Ovary (tissue), 9 donors: ENCODE data around the gene CACNA1E. TPM values are rescaled to one million over a fixed set of nuclear protein-coding genes. Genes with fewer than 3 reads are reported as not detected.

Experiments
- DNase-seq, 5 donors: peaks; one replicate each; pipeline ENCODE4 v3.0.0-alpha.2; 2019 to 2020
- H3K27ac ChIP-seq, 2 donors: fragments of 200-600 bp; one replicate each; pipeline versions ENCODE4 v1.5.1 to v1.8.0; 2019 to 2022
- H3K27me3 ChIP-seq: fragments of 200-600 bp; one replicate; pipeline ENCODE4 v1.8.0; 2022
- H3K36me3 ChIP-seq: fragments of 200-600 bp; sonication (generic); one replicate; pipeline ENCODE4 v1.5.1; 2019
- H3K4me1 ChIP-seq: one replicate; pipeline ENCODE4 v1.8.1; 2013; ENCODE audit warnings: mild to moderate bottlenecking, moderate library complexity; ENCODE audit not compliant: insufficient read depth
- H3K4me3 ChIP-seq: fragments of 200-600 bp; sonication (generic); one replicate; pipeline ENCODE4 v1.5.1; 2017
- H3K9me3 ChIP-seq, 2 donors: fragments of 200-600 bp in 1 of 2; sonication (generic) in 1 of 2; one replicate each; pipeline versions ENCODE4 v1.5.1 to v1.8.1; 2013 to 2019; ENCODE audit warnings: mild to moderate bottlenecking in 1 of 2, moderate library complexity in 1 of 2
- EP300 ChIP-seq: sonication (generic); formaldehyde crosslinking; IDR thresholded peaks from one replicate; pipeline ENCODE4 v1.6.1; 2017; ENCODE audit warnings: antibody characterized with exemption
- POLR2A ChIP-seq: fragments of 450-650 bp; IDR thresholded peaks from one replicate; pipeline ENCODE4 v1.6.1; 2017; ENCODE audit warnings: antibody characterized with exemption, mild to moderate bottlenecking, moderate library complexity
- WGBS, 3 donors: extraction: QIAGEN DNeasy Blood & Tissue Kit in 1 of 3; methylation state at CpG; one replicate each; pipeline versions ENCODE4 v1.1.5 to v1.1.7; 2013 to 2017; 5-methylcytosine and 5-hydroxymethylcytosine counted together
- intact Hi-C, 4 donors: fragments of 100-400 bp; cut with DNase I; formaldehyde crosslinking; loops; one replicate each; pipeline versions ENCODE4 v1.11.0 to v1.15.1; 2022 to 2023
- polyA plus RNA-seq, 2 donors: library from polyadenylated mRNA; stranded (reverse); fragments of 200-250 nt in 1 of 2; fragments of 350-450 nt in 1 of 2; fragmentation: Illumina TruSeq in 1 of 2; extraction: RNeasy Lipid Tissue Mini Kit (QIAGEN cat#74804) in 1 of 2; gene quantifications; one replicate each; pipeline ENCODE4 v1.2.3, GENCODE V29; 2013 to 2014
- total RNA-seq, 7 donors: library from RNA; depleted of rRNA in 2 of 7; stranded (reverse); fragments of >200 nt in 2 of 7; fragmentation: NEBNext Ultra II Directional in 3 of 7; extraction: Animal tissue kit (Norgen Biotek cat#: 25700) in 3 of 7; gene quantifications; one replicate each; pipeline versions ENCODE4 v1.1.0 to v1.2.4, GENCODE V29; 2016 to 2023
- TF ChIP-seq, protein P1 (sequence below), 3 donors: fragments of 450-650 bp in 2 of 3; fragments of 200-600 bp in 1 of 3; IDR thresholded peaks; one replicate each; pipeline versions ENCODE4 v1.5.1 to v1.8.0; 2016 to 2022; ENCODE audit warnings: antibody characterized with exemption in 3 of 3, mild to moderate bottlenecking in 1 of 3
- donor health status: DM: no; HTN: no; CAD: no; lungs with moderate emphysema.
- donor health status: DM: no; HTN: no; CAD: no.
- donor health status: Bipolar disorder and iron deficiency.
- donor health status: DM: yes; HTN: yes; CAD: no.
- donor health status: DM: no; HTN: no; CAD: no.
- donor health status: DM: yes; HTN: yes; CAD: no.

Gene CACNA1E
- total and polyA plus RNA-seq, 9 donors, result 0.01 to 0.34 (median 0.10) TPM; not detected in 3

DNA sequence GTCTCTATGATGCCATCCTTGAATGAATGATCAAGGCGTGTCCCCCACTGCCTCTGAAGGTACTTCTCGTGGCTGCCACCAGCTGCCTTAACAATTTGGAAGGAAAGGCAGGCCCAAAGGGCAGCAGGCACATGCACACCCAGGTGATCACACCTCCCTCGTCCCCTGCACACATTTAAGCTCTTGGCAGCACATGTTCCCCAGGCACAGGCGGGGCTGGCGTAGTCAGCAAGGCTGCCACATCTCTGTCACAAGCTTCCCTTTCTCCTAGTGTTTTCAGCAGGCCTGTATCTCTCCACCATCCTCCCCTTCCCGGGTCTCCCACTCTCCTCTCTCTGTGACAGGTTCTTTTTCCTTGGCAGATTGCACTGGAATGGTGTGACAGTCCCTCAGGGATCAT lies 111.9 kb downstream of the CACNA1E start:
- WGBS, 3 donors, result 62 to 72% (median 63%) methylated on average over 6 of the region's 6 CpGs
- no peak for TF ChIP-seq POLR2A
- TF ChIP-seq, protein P1, sequence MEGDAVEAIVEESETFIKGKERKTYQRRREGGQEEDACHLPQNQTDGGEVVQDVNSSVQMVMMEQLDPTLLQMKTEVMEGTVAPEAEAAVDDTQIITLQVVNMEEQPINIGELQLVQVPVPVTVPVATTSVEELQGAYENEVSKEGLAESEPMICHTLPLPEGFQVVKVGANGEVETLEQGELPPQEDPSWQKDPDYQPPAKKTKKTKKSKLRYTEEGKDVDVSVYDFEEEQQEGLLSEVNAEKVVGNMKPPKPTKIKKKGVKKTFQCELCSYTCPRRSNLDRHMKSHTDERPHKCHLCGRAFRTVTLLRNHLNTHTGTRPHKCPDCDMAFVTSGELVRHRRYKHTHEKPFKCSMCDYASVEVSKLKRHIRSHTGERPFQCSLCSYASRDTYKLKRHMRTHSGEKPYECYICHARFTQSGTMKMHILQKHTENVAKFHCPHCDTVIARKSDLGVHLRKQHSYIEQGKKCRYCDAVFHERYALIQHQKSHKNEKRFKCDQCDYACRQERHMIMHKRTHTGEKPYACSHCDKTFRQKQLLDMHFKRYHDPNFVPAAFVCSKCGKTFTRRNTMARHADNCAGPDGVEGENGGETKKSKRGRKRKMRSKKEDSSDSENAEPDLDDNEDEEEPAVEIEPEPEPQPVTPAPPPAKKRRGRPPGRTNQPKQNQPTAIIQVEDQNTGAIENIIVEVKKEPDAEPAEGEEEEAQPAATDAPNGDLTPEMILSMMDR (IDR thresholded peaks at IDR 0.05), result no peak
- TF ChIP-seq EP300, result no peak
- Histone ChIP-seq H3K4me1 (no peaks in the 10 kb centered on the region), H3K36me3 (no peaks in the 10 kb centered on the region), H3K27me3 (no peaks in the 10 kb centered on the region), H3K9me3 (no peaks in the 10 kb centered on the region), H3K4me3 (no peak overlapping the region), H3K27ac (no peak overlapping the region)
- no peak for DNase-seq
- intact Hi-C loops, result no loop called here

DNA sequence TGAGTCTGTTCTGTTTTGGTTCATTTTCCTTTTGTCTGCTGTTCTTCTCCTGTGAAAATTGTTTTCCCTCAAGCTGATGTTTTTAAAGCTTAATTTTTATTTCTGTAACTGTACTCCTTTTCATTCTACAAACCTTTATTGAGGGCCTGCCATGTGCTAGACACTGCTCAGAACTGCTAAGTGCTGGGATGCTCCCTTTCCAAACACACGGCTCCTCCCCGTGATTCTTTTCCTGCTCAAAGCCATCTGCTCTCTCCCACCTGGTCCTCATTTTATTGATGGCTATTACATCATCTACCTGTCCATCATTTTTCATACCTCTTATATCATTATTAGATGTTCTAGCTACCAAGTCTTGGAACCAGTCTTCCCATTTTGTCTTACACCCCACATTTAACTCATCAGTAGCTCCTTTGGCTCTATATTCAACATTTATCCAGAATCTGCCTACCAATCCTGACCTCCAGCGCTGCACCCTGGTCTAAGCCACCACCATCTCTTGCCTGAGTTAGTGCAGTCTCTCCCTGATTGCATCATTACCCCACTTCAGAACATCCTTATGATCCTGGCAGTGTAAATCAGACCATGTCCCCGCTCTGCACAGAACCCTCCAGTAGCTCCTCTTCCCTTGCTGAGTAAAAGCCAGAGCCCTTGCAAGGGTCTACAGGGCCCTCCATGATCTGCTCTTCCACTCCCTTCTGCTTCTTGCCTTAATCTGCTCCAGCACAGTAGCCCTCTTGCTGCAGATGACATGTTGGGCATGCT lies 118.1 kb downstream of the CACNA1E start:
- 74 to 83% (median 77%) methylated on average over 4 of the region's 4 CpGs for WGBS, 3 donors

DNA sequence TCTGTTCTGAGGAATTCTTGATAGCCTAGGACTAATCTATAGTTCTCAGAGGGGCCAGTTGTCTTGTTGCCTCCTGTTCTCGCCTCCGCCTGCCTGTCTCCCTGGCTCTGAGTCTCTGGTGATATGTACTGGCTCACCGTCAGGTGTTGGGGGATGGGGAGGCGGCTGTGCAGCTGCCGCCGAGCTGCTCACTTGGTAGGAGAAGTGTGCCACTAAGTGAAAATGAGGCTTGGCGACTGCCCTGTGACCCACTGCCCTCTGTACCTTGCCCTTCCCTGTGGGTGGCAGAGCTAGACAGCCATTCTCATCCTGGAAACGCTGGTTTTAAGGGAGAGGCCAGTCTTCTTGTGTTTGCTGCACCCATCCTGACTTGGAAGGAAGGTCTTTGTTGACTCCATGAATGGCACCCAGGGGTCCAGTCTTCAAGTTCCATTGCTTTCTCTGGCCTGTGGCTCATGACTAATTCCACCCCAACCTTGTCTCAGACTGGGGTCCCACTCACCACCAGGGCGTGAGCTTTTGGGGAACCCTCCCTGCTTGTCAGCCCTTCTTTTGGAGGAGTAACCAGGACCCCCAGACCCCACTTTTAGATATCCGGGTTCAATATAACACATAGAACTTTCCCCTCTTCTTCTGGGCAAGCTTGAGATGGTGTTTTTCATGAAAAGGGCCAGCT lies 120.6 kb downstream of the CACNA1E start:
- 76 to 81% (median 76%) methylated on average over 10 of the region's 10 CpGs for WGBS, 3 donors
- H3K27ac ChIP-seq, result no peak overlapping the region

More for the DNA sequence above, 118.1 kb downstream of the CACNA1E start:
- no peak overlapping the region for H3K4me3 ChIP-seq
- H3K4me1 ChIP-seq, result no peaks in the 10 kb centered on the region
- no peak overlapping the region for H3K27ac ChIP-seq
- intact Hi-C loops, result no loop called here
- no peaks in the 10 kb centered on the region for H3K36me3 ChIP-seq
- no peaks in the 10 kb centered on the region for H3K9me3 ChIP-seq
- no peak for DNase-seq
- no peaks in the 10 kb centered on the region for H3K27me3 ChIP-seq
- no peak for TF ChIP-seq POLR2A
- TF ChIP-seq, protein P1 (IDR thresholded peaks at IDR 0.05), result no peak
- no peak for TF ChIP-seq EP300

DNA sequence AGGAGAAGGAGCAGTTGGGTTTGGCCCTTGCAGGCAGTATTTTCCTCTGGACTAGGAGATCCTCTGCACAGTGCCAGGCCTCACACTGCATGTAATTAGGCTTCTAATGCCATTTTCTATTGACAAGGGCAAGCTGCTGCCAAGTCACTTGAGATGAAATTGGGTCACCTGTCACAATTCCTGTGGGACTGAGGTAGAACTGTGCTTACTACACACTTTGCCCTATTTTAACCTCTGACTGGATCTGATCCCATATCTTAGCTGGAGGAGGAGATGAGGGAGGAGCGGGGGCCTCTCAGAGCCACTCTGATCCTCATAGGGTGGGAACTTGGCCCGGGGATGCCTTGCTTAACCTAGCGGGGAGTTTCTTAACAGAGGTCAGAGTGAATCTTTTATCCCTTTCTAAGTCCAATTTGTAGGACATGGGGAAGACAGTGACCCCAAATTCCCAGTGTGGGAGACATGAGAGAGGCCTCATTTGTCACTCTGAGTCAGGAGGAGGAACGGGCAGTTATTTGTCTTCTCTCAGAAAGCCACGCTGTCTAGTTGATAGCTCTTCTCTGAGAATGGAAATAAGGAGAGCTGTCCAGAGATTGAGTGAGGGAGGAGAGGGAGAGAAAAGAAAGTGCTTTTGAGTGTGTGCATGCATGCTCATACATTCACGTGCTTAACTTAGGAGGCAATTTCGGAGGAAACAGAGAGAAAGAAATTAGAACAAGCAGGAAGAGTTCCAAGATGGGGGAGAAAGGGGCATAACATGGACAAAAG lies 121.3 kb downstream of the CACNA1E start:
- 17 to 26% (median 23%) methylated on average over 7 of the region's 7 CpGs for WGBS, 3 donors
- TF ChIP-seq, protein P1 (IDR thresholded peaks at IDR 0.05), result no peak
- TF ChIP-seq EP300 (no peak), POLR2A (no peak)
- H3K4me3 ChIP-seq, result no peak overlapping the region
- intact Hi-C loops, result no loop called here
- no peaks in the 10 kb centered on the region for H3K36me3 ChIP-seq
- no peaks in the 10 kb centered on the region for H3K27me3 ChIP-seq
- H3K4me1 ChIP-seq, result no peaks in the 10 kb centered on the region
- H3K9me3 ChIP-seq, result no peaks in the 10 kb centered on the region
- no peak overlapping the region for H3K27ac ChIP-seq
- no peak for DNase-seq

More for the DNA sequence above, 120.6 kb downstream of the CACNA1E start:
- no peak for DNase-seq
- intact Hi-C loops, result no loop called here
- H3K9me3 ChIP-seq, result no peaks in the 10 kb centered on the region
- H3K36me3 ChIP-seq, result no peaks in the 10 kb centered on the region
- no peaks in the 10 kb centered on the region for H3K4me1 ChIP-seq
- H3K27me3 ChIP-seq, result no peaks in the 10 kb centered on the region
- no peak overlapping the region for H3K4me3 ChIP-seq
- TF ChIP-seq EP300 (no peak), POLR2A (no peak)
- TF ChIP-seq, protein P1 (IDR thresholded peaks at IDR 0.05), result no peak
